Stomach (tissue), 4 donors: ENCODE measurements around the gene FBXO17.

Experiments
- CTCF ChIP-seq, 7 experiments: fragments of 450-650 bp in 4 of 7; fragments of 200-600 bp in 3 of 7; sonication (generic) in 3 of 7; IDR thresholded peaks; one replicate each; pipeline ENCODE4 v1.5.1; 2016 to 2019; ENCODE audit warnings: antibody characterized with exemption in 7 of 7, control low read depth in 2 of 7, mild to moderate bottlenecking in 1 of 7
- EP300 ChIP-seq: sonication (generic); formaldehyde crosslinking; IDR thresholded peaks from one replicate; pipeline ENCODE4 v1.6.1; 2017; ENCODE audit warnings: antibody characterized with exemption
- POLR2A ChIP-seq, 4 donors: fragments of 450-650 bp; IDR thresholded peaks; one replicate each; pipeline ENCODE4 v1.6.1; 2016; ENCODE audit warnings: antibody characterized with exemption in 4 of 4, control low read depth in 2 of 4, mild to moderate bottlenecking in 1 of 4, moderate library complexity in 1 of 4
- POLR2AphosphoS5 ChIP-seq, 3 donors: sonication (generic); formaldehyde crosslinking; IDR thresholded peaks; one replicate each; pipeline ENCODE4 v1.6.1; 2016; ENCODE audit warnings: antibody characterized with exemption in 3 of 3

GRCh38 chr19:38924388-38924787 lies 51.2 kb downstream of the FBXO17 start:
- TF ChIP-seq CTCF (IDR thresholded peaks at IDR 0.05), result no peak
- TF ChIP-seq EP300, result no peak
- no peak for TF ChIP-seq POLR2A (IDR thresholded peaks at IDR 0.05)
- no peak for TF ChIP-seq POLR2AphosphoS5 (IDR thresholded peaks at IDR 0.05)
